Nephron progenitor cell (in vitro differentiated cells): ENCODE measurements around the gene NKTR.

ENCODE experiments used
- DNase-seq: peaks from one replicate; pipeline ENCODE4 v3.0.0; 2021
- H3K27ac Mint-ChIP-seq: 2 replicates; pipeline ENCODE4 v1.8.0; 2021; ENCODE audit warnings: mild to moderate bottlenecking, moderate library complexity, mixed read lengths
- H3K27me3 Mint-ChIP-seq: 2 replicates; pipeline ENCODE4 v1.8.0; 2021; ENCODE audit warnings: mild to moderate bottlenecking, low read depth, mixed read lengths; ENCODE audit not compliant: poor library complexity
- H3K36me3 Mint-ChIP-seq: 2 replicates; pipeline ENCODE4 v1.8.0; 2021; ENCODE audit warnings: low read depth, mixed read lengths
- H3K4me1 Mint-ChIP-seq: 2 replicates; pipeline ENCODE4 v1.8.0; 2021; ENCODE audit warnings: mixed read lengths
- H3K4me3 Mint-ChIP-seq: 2 replicates; pipeline ENCODE4 v1.8.0; 2021; ENCODE audit warnings: mild to moderate bottlenecking, moderate library complexity, mixed read lengths
- H3K9me3 Mint-ChIP-seq: 2 replicates; pipeline ENCODE4 v1.8.0; 2021; ENCODE audit warnings: mild to moderate bottlenecking, moderate library complexity, mixed read lengths
- CTCF ChIP-seq: fragments of 200-600 bp; sonication (generic); IDR thresholded peaks from 2 replicates; pipeline ENCODE4 v1.5.0; 2021; ENCODE audit warnings: antibody characterized with exemption

NKTR gene

GRCh38 chr3:42685891-42686820 is 85.7 kb downstream of the NKTR start:
- Mint-ChIP-seq H3K27ac (no peak overlapping the region), H3K4me3 (no peak overlapping the region), H3K36me3 (no peaks in the 10 kb centered on the region), H3K4me1 (no peaks in the 10 kb centered on the region), H3K27me3 (peaks cover 15% of the 10 kb centered on the region), H3K9me3 (no peaks in the 10 kb centered on the region)
- DNase-seq = no peak
- no peak for TF ChIP-seq CTCF

- TF ChIP-seq CTCF = no peak
- Mint-ChIP-seq H3K9me3 (no peaks in the 10 kb centered on the region), H3K27ac (no peak overlapping the region), H3K4me1 (no peaks in the 10 kb centered on the region), H3K27me3 (peaks cover 21% of the 10 kb centered on the region), H3K4me3 (no peak overlapping the region), H3K36me3 (no peaks in the 10 kb centered on the region)
- DNase-seq = no peak
Measured at GRCh38 chr3:42686832-42687650, 86.6 kb downstream of the NKTR start.

- Mint-ChIP-seq H3K4me1 (no peaks in the 10 kb centered on the region), H3K4me3 (no peak overlapping the region), H3K9me3 (no peaks in the 10 kb centered on the region), H3K27ac (no peak overlapping the region), H3K27me3 (peaks cover 25% of the 10 kb centered on the region), H3K36me3 (no peaks in the 10 kb centered on the region)
- no peak for DNase-seq
- no peak for TF ChIP-seq CTCF
Measured at GRCh38 chr3:42688016-42688415, 87.5 kb downstream of the NKTR start.

GRCh38 chr3:42688487-42689420 is 88.3 kb downstream of the NKTR start:
- DNase-seq = no peak
- H3K4me1 Mint-ChIP-seq = no peaks in the 10 kb centered on the region
- no peak for TF ChIP-seq CTCF
- H3K9me3 Mint-ChIP-seq = no peaks in the 10 kb centered on the region
- no peaks in the 10 kb centered on the region for H3K36me3 Mint-ChIP-seq
- no peak overlapping the region for H3K27ac Mint-ChIP-seq
- H3K27me3 Mint-ChIP-seq = peaks cover 25% of the 10 kb centered on the region
- H3K4me3 Mint-ChIP-seq = no peak overlapping the region

GRCh38 chr3:42689421-42690014 is 89.0 kb downstream of the NKTR start:
- no peaks in the 10 kb centered on the region for H3K4me1 Mint-ChIP-seq
- no peaks in the 10 kb centered on the region for H3K9me3 Mint-ChIP-seq
- H3K27me3 Mint-ChIP-seq = peaks cover 25% of the 10 kb centered on the region
- no peak for TF ChIP-seq CTCF
- H3K4me3 Mint-ChIP-seq = no peak overlapping the region
- DNase-seq = no peak
- H3K27ac Mint-ChIP-seq = no peak overlapping the region
- H3K36me3 Mint-ChIP-seq = no peaks in the 10 kb centered on the region
